HK-2 (cell line): ENCODE measurements around the gene DYSF.
"Not testable (repeated sequence)": the region's sequence is repeated elsewhere in the genome, so short reads cannot be mapped to it uniquely, and the experiment has no call there.

ENCODE experiments used
- DNase-seq: peaks from one replicate; pipeline ENCODE4 v3.0.0-alpha.2; 2018; ENCODE audit not compliant: unreplicated experiment

DYSF gene

DNA sequence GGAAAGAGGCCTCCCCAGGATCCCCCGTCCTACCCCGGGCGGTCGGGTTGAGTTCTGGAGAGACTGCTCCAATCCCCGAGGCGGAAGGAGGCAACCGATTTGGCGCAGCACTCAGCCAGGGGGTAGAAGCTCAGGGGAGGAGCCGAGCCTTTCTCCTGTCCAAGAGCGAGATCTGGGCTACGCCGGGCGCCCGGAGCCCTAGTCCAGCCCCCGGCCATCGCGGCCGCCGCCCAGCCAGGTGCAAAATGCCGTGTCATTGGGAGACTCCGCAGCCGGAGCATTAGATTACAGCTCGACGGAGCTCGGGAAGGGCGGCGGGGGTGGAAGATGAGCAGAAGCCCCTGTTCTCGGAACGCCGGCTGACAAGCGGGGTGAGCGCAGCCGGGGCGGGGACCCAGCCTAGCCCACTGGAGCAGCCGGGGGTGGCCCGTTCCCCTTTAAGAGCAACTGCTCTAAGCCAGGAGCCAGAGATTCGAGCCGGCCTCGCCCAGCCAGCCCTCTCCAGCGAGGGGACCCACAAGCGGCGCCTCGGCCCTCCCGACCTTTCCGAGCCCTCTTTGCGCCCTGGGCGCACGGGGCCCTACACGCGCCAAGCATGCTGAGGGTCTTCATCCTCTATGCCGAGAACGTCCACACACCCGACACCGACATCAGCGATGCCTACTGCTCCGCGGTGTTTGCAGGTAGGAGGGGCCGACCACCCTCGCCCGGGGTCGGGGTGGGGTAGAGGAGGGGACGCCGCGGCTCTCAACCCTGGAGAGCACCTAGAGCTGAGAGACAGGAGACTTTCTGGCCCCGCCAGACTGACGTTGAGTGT is at the start of gene DYSF:
Gene DYSF, plus strand, starts transcription at position 158 of the 817 bp plus-strand sequence.
- no peak for DNase-seq

DNA sequence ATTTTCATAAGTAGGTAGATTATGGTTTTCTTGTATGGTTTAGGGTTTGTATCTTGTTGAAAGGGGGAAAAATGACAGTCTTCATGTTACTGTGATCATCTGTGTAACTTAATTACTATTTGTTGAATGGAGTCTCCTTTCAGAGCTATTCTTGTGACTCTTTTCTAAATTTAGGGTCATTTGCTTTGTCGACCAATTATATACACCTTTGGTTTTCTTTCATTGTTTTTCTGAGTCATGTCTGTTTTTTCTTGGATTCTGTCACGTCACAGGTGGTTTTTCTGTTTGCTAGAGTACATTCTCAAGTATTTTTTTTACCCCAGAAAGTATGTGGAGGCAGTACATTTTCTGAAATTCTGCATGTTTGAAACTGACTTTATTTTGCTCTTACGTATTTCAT is 43.8 kb upstream of the DYSF start:
- DNase-seq = no peak

DNA sequence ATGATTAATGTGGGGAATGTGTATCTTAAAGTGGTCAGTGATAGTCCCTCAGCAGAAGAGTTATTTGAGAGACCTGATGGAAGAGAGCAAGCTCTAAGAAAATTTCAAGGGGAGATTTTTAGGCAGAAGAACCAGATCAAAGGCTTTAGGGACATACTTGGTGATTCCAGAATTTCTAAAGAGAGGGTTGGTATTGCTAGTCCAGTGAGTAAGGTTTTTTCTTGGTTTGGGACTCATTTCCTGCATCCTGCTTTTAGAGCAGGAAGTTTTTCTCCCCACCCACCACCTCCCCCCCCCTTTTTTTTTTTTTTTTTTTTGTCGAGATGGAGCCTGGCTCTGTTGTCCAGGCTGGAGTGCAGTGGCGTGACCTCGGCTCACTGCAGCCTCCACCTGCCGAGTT is 42.7 kb upstream of the DYSF start:
- no peak for DNase-seq

DNA sequence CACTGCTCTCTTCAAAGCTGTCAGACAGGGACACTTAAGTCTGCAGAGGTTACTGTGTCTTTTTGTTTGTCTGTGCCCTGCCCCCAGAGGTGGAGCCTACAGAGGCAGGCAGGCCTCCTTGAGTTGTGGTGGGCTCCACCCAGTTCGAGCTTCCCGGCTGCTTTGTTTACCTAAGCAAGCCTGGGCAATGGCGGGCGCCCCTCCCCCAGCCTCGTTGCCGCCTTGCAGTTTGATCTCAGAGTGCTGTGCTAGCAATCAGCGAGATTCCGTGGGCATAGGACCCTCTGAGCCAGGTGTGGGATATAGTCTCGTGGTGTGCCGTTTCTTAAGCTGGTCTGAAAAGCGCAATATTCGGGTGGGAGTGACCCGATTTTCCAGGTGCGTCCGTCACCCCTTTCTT is 36.5 kb upstream of the DYSF start:
- DNase-seq = not testable (repeated sequence)

DNA sequence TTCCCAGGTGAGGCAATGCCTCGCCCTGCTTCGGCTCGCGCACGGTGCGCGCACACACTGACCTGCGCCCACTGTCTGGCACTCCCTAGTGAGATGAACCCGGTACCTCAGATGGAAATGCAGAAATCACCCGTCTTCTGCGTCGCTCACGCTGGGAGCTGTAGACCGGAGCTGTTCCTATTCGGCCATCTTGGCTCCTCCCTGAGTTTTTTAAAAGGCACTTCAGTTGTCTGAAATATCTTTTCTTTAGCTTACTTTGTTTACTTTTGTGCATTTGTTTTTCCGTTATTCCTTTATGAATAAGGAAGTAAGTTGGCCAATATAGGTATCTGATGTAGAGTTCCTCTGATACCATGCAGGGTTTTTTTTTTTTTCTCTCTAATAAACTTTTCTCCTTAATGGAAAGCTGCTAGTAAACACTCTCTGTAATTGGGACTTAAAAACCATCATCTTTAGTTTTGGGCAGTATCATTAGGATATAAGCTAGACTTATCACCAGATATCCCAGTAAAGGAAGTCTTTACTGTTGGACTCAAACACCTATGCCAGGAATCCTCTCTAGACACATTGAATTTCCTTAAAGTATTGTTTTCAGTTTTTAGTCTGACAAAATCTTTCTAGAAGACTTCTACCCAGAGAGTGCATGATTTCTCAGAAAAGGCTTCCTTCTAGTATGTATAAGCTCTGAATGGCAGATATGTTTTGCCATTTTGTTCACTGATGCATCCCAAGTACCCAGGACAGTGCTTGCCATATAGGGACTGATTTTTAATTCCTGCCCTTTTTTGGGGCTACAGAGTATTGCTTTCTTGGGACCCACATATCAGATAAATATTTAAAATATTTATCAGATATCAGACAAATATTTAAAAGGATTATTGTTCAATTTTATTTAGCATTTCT is 35.8 kb upstream of the DYSF start:
- no peak for DNase-seq

DNA sequence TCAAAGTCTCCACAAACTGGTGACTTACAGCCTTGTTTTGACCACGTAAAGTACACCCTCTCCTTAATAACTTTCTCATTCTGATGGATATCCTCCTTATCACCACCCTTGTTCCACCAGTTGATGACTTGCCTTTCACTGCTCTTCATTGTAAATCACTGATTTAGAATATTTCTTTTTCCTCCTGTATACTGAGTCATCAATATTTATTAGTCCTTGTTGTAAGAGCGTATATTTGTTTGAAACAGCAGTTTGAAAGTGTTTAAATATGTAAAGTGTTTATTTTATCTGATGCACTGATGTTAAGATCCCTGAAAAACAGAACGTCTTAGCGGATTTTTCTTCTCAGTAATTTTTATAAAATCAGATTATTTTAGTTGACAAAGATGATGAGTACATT is 34.2 kb upstream of the DYSF start:
- DNase-seq = no peak

DNA sequence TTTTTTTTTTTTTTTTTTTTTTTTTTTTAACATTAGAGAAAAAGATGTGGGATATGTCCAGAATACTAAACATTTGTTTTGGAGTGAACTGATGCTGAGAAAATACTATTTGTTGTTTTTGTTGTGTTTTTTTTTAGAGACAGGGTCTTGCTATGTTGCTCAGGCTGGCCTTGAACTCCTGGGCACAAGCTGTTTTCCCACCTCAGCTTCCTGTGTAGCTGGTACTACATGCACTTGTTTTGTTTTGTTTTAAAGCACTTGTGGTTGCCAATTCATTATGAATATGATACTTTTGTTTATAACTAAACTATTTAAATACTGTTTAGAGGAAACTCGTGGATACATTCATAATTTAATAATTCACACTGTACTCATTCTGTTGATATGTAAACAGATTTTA is 33.4 kb upstream of the DYSF start:
- DNase-seq = no peak

DNA sequence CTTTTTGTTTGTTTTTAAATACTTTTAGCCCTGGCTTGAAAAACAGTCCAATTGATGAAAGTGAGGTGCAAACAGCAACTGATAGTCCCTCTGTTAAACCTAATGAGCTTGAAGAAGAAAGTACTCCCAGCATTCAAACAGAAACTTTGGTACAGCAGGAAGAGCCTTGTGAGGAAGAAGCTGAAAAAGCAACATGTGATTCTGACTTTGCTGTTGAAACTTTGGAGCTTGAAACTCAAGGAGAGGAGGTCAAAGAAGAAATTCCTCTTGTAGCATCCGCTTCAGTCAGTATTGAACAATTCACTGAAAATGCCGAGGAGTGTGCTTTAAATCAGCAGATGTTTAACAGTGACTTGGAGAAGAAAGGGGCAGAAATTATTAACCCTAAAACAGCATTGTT is 30.6 kb upstream of the DYSF start:
- no peak for DNase-seq

DNA sequence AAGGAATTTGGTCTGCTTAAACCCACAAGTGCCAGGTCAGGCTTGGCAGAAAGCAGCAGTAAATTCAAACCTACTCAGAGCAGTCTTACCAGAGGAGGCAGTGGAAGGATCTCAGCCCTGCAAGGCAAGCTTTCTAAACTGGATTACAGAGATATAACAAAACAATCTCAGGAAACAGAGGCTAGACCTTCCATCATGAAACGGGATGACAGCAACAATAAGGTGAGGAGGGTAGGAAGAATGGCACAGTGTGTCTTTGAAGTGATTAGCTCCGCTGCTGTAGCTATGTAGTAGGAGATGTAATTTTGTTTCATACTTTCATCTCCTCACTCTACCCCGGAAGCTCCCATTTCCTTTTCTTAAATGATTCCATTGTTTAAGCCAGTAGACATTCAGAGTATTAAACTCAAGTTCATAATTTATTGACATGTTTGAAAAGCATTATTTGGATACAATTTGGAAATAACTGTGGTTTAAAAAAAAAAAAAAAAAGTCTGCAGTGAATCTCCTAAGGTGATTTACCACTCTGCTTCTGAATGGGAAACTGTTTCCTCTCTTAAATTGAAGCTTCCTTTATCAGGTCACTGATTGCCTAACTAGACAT is 29.4 kb upstream of the DYSF start:
- no peak for DNase-seq

DNA sequence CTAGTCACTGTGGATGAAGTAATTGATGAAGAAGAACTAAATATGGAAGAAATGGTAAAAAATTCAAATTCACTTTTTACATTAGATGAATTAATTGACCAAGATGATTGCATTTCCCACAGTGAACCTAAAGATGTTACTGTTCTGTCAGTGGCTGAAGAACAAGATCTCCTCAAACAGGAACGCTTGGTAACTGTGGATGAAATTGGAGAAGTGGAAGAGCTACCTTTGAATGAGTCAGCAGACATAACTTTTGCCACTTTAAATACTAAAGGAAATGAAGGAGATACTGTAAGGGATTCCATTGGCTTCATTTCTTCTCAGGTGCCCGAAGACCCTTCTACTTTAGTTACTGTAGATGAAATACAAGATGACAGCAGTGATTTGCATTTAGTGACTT is 26.6 kb upstream of the DYSF start:
- no peak for DNase-seq

DNA sequence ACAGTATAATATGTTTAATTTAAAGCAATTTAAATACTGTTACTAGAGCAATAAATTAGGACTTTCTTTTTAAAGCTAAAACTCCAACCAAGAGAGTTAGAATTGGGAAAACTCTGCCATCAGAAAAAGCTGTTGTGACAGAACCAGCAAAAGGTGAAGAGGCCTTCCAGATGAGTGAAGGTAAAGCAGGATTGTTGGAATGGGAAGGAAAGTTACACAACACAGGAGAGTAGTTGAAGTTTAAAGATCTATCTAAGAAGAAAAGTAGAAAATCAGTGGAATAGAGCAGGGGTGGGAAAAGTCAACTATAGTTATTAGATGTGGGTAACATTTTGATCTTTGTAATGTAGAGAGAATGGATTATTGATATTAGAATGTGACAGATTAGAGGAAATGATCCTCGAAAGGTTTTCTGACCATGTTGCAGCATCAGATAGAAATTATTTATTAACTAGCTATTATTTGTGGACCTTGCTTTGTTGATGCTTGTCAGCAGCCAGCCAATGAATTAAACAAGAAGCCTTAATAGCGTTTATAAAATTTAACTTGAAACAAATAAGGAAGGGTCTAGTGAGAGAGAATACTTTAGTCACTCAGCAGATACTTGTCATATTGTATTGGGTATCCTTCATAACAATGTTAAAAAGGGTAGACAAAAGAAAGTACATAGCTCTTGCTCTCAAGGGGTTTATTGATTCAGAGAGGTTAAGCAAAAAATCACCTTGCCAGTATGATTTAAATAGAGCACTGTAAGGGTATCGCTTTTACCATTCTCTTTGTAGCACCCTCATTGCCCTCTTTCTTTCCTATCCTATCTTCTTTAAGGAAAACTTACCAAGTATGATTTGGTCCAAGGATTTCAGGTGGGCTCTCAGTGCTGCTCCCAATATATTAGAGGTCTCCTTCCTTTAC is 24.6 kb upstream of the DYSF start:
- DNase-seq = no peak

DNA sequence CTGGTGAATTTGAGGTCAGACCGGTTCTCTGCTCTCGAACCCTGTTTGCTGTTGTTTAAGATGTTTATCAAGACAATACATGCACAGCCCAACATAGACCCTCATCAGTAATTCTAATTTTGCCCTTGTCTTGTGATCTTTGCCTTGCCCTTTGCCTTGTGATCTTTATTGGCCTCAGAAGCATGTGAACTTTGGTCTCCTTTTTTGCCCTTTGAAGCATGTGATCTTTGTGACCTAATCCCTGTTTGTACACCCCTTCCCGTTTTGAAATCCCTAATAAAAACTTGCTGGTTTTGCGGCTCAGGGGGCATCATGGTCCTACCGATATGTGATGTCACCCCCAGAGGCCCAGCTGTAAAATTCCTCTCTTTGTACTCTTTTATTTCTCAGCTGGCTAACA is 8.2 kb upstream of the DYSF start:
- not testable (repeated sequence) for DNase-seq

DNA sequence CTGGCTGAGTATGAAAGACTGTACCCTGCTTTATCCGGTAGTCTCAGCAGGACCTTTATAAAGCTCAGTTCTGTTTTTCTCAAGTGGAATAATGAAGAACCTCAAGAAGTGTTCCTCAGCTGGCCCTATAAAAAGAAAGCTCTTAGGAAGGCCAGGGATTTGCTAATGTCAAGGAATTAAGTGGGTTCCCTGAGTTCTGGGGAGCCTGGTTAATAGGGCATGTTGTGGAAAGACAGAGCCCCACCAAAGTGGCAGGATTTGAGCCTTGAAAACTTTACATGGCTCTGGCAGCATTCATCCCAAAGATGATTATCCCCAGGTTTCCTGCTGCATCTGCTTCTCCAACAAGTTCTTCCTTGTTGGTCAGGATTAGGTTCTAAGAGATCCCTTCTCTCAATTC is 6.9 kb upstream of the DYSF start:
- no peak for DNase-seq

DNA sequence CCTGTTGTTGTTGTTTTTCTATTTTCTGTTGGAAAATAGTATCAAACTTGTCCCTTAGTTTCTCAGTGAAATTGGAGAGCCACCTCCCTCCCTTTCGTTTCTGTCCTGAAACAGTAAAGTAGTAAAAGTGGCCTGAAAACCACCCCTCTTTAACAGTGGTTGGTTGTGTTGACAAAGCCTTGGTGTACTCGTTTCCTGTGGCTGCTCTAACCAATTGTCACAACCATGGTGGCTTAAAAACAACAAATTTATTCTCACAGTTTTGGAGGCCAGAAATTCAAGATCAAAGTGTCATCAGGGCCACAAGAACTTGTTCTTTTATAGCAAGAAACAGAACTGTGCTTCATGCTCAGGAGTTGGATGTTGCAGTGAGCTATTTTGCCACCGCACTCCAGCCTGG is 4.0 kb upstream of the DYSF start:
- no peak for DNase-seq

DNA sequence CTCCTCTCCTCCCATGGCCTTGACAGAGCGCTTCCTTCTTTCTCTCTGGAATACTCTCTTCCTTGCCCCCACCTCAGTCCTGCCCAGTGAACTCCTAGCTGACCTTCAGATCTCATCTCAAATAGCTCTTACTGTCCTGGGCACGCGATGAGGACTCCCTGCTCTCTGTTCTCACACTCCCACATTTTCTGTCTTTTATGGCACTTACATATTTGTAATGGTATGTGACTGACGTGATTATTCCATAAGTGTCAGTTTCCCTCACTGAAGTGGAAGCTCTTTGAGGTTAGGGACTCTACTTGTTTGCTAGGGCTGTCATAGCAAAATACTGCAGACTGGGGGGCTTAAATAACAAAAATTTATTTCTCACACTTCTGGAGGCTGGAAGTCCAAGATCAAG is 1.7 kb upstream of the DYSF start:
- no peak for DNase-seq

DNA sequence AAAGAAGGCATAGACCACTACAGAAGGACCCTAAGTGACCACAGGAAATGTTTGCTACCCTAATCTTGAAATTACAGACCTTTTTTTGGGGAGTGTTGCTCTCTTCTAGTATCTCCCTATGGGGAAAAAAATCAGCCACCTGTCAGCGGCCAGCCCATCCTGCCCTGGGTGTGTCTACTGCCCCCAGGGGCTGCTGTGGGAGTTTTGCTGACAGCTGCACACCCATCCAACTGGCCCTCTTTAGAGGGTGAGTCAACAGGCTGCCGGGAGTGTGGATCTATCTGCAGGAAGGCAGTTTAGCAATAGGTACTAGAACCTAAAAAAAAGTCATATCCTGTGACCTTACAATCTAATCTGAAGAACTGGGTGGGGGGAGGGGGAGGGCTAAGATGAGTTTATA is 796 bp upstream of the DYSF start:
- peak; percentile 56 for DNase-seq

DNA sequence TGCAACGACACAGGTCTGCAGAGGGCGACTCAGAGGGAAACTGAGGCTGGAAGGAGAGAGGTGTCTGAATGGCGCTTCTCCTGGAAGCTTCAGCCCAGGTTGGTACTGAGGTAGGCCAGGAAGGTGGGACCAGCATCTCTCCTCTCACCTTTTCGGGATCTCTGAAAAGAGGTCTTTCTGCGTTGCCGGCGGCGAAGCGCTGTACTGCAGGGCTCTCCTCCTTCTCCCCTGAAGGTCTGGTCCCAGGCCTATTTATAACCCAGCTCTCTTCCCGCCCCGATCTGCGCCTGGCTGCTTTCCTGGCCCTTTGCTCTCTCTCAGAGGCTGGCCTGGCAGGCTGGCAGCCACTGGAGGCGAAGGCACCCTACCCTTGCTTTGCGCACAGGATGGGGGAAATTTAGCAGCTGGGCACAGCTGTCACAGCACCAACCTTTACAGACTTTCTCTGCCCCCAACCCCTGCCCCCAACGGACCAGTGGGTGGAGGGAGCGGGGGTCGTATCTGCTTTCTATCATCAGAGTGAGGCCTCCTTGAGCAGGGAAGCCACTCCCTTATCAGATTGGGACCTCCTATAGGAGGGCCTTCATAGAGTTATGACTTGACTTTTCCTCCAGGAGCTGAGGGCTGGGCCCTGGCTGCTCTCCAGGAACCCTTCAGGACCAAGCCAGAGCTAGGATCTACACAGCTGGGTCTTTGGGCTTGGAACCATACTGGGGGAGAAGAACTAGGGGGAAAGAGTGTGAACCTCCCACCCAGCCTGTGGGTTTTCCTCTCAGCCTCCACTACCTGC is 1.1 kb downstream of the DYSF start:
- no peak for DNase-seq

DNA sequence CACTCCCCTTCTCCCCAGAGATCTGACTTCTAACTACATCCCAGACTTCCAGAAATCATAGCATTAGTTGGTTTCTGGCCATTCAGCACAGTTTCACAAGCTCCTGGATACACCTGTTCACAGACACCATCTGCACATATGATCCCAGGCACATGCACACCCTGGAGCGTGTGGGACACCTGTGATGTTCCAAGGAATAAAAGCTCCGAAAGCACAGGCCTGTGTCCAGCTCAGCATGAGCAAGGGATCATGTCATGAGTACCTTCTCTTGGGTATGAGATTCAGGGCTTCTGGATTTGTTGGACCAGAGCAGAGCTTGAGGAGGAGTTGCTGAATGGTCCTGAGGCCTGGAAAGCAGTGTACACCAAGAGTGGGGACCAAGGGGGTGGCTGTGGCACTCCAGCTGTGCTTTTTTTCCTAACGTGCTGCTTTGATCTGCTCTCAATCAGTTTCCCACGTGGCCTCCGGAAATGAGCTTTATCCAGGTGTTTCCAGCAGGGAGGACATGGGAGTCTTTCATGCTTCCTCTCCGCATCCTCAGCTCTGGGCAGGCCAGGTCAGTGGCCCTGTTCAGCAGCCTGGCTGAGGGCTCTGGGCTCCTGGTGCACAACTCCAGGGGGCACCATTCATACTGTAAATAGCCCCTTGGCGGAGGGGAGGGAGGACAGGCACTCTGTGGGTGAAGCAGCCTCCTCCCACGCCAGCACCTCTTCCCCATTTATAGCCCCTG is 1.8 kb downstream of the DYSF start:
- no peak for DNase-seq

DNA sequence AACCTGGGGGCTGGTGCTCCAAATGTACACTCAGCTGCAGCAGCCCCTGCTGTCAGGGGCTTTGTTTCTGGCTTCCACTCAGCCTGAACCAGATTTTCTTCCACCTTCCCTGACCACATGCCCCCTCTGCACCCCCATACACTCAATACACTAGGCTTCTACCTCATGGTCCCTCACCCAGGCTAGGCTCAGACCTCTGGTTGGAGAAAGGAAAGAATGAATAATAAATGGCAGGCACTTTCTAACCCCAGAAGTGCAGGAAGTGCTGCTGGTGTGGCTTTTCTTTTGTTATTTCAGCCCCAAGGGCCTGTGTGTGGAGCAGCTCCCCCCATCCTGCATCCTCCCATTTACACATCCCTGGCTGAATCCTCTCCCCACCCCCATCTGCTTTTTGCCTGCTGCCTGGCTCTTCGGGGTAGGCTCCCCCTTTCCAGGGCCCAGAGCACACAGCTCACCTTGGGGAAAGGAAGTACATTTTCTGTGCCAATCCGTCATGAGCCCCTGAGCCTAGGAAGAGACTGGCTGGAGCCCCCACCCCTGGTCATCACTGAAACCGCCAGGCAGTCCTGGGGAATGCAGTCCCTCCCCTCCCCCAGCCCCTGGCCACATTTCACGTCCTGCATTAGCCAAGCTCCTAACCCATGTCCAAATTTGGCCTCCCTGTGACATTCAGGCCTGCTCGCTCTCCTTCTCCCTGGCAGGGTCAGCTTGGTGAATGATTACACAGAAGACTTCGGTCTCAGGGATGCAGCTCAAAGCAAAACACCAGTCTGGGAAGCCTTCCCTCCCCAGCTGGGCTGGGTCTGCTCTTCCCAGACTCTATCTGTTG is 2.6 kb downstream of the DYSF start:
- DNase-seq = peak; percentile 84
